Astrocyte (in vitro differentiated cells and primary cell): Measurements from ENCODE around the gene AP1B1.

Experiments
- CTCF ChIP-seq: IDR thresholded peaks from 2 replicates; pipeline ENCODE4 v1.5.1; 2011; ENCODE audit warnings: low read depth, mild to moderate bottlenecking, inconsistent platforms, low read length, moderate library complexity; ENCODE audit not compliant: insufficient read depth
- EZH2 ChIP-seq: IDR thresholded peaks from 2 replicates; pipeline ENCODE4 v1.6.1; 2012; ENCODE audit warnings: mild to moderate bottlenecking, low read length, inconsistent platforms; ENCODE audit not compliant: insufficient read depth

GRCh38 chr22:29351042-29351441 lies 37.3 kb downstream of the AP1B1 start:
- no peak for TF ChIP-seq CTCF
- no peak for TF ChIP-seq EZH2
